HG02623 (cell line): ENCODE results near the gene SEC24C.
"Not testable (repeated sequence)": the region's sequence is repeated elsewhere in the genome, so short reads cannot be mapped to it uniquely, and the experiment has no call there.

ENCODE experiments used
- ATAC-seq: cut with Tn5 transposase; IDR thresholded peaks from one replicate; pipeline ENCODE4 v1.9.1; 2021; ENCODE audit warnings: moderate library complexity; ENCODE audit not compliant: unreplicated experiment

SEC24C gene

DNA sequence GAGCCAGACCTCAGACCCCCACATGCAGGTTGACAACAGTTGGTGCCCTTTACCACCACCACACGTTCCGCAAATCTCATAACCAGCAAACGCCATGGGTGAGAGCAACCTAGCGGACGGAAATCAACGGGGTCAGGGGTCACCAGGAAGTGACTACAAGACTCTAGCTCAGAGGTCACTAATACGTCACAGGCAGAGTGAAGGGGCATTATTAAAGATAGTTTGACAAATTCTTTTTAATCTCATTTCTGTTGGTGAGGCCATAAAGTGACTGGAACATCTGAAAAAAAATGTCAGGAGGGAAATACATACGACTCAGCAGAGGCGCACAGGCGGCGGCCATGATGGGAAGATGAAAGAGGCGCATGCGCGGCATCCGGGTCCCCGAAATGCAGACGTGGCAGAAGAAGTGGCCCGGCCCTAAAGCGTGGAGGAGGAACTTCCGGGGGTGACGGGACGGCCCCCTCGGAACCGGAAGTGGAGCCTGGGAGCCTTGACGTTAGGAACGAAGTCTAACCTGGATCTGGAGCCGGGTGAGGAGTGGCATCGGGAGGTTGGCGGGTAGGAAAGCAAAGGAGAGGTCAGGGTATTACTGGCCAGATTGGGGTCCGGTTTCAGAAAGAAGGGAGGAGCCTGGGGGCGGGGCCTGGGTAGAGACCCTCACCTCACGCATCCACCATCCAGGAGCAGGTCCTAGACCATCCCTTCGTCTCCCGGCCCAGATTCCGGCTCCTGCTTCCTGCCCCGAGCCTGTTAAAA is at the start of gene SEC24C:
TSS of gene SEC24C (plus strand) at position 468 of the 759 bp plus-strand sequence. CDS start 2,461 bp downstream, outside the sequence.
- ATAC-seq, result peak; percentile 86

- ATAC-seq, result not testable (repeated sequence)
Observed at GRCh38 chr10:73695302-73695701, 48.9 kb upstream of the SEC24C start.

GRCh38 chr10:73697675-73698159 is 46.5 kb upstream of the SEC24C start, which contains the start of gene AGAP5:
Gene AGAP5 (minus strand): TSS chr10:73698109. CDS start chr10:73697755, 354 bp downstream.
- not testable (repeated sequence) for ATAC-seq

GRCh38 chr10:73698819-73699218 is 45.4 kb upstream of the SEC24C start:
- not testable (repeated sequence) for ATAC-seq

DNA sequence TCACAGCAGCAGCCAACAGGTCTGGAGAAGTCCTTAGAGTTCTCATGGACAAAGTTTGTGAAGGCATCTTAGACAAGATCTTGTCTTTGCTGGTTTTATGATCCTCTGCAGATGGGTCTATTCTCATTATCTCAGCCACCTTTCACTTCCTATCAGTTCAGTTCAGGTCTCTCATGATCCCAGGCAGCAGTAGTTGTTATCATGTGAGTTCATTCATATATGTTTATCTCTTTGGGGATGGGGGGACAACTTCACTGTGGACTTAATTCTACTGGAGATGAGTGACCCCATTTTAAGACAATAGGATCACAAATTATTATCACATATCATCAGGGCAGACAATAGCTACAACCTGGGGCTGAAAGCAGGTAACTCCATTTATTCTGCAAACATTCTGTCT is 40.2 kb upstream of the SEC24C start:
- not testable (repeated sequence) for ATAC-seq

DNA sequence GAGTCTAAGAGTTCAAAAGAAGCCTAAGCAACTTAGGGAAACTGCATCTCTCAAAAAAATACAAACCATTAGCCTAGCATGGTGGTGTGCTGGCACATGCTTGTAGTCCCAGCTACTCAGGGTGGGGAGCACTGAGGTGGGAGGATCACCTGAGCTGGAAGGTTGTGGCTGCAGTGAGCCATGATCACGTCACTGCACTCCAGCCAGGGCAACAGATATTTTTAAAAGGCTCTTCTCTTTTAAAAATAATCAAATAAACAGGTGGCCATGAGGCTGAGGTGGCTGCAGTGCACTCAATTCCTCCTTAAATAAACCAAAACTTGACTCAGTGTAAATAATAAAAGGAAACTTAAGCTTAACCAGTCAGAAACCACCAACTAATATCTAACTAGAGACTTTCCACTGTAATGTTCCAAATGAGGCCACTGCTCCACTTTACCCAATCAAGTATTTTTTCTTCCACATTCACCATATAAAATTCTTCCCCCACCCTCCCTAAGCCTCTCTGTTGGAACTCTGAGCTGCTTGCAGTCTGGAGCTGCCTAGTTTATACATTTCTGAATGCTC is 38.6 kb upstream of the SEC24C start:
- ATAC-seq, result not testable (repeated sequence)

GRCh38 chr10:73706488-73706887 is 37.7 kb upstream of the SEC24C start:
- not testable (repeated sequence) for ATAC-seq

DNA sequence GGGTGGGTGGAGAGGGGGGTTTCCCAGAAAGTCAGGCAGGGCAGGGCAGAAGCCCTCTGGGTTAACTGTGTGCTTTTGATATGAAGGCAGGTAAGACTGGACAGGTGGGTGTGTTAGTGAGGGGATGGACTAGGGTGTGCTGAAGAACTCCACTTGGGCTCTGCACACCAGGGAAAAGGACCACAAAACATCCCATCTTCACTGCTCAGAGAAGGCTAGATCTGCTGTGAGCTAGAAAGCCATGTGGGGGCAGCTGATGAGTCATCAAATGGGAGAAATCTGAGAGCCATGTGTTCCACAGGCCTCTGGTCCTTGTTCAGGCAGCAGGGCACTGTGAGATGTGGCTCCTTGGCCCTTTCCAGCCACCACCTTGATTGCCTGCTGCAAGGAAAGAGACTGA is 36.5 kb upstream of the SEC24C start:
- not testable (repeated sequence) for ATAC-seq

DNA sequence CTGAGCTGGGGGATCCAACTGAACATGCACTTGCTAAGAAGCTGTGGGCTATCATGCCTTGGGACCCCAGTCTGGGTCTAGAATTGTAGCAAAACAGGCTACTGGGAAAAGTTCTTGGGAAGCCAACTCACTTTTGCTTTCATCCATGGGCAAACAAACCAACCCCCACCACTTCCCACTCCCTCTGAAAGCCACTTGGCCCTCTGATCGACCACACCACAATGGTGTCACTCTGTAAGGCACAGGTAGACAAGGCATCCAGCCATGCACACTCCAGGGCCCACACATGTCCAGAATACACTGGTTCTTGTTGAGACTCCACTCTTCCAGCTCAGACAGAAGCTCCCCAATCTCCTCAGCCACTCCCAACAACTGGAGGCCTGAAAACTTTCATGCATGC is 36.0 kb upstream of the SEC24C start:
- ATAC-seq, result not testable (repeated sequence)

GRCh38 chr10:73711683-73712082 is 32.5 kb upstream of the SEC24C start:
- not testable (repeated sequence) for ATAC-seq

DNA sequence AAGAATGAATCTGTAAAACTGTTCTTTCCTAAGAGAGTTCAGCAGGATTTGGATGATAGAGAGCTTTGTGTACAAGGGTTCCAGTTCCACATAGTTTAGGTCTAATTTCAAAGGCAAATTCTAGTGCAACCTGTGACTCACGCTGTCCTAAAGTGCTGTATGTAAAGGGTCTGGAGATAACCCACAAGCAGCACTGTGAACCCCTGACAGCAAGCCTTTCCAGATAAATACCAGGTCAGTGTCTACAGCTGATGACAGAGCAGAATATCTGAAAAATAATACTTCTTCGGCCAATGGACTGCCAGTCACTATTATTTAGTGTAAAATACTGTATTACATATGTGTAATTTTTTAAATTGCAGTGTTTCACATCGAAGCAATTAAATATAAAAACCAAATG is 30.3 kb upstream of the SEC24C start:
- ATAC-seq, result not testable (repeated sequence)

DNA sequence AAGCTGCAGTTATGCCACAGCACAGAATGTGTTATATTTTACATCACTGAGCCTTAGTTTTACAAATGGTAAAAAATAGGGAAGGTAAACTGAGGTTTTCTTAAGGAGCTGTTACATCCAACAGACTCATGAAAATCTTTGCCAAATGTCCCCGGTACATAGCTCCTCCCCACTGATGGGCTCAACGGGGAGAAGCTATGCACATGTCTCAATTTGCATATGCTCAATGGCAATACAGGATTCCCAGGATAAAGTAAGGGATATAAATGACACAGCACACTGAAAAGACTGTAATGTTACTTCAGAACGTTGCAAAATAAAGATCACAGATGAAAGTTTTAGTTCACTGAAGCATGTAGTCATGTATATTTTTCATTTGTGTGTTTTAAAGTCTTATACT is 29.7 kb upstream of the SEC24C start:
- not testable (repeated sequence) for ATAC-seq

- not testable (repeated sequence) for ATAC-seq
Observed at GRCh38 chr10:73715179-73716156, 28.7 kb upstream of the SEC24C start.

DNA sequence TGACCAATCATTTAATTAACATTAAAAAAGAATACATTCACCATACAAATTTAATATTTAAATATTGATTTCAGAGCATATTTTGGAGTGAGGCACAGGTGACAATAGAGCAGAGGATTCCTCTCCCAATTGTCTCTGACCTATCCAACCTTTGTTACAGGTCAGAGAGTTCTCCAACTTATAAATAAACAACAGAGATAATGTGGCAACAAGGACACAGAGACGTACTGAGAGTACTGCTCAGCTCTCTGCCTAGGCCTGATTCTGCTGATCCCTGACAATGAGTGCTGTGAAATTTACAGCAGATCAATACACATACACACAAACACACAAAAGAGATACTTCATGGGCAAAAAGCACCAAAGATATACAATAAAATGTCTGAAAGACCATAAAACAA is 27.9 kb upstream of the SEC24C start:
- ATAC-seq, result no peak

DNA sequence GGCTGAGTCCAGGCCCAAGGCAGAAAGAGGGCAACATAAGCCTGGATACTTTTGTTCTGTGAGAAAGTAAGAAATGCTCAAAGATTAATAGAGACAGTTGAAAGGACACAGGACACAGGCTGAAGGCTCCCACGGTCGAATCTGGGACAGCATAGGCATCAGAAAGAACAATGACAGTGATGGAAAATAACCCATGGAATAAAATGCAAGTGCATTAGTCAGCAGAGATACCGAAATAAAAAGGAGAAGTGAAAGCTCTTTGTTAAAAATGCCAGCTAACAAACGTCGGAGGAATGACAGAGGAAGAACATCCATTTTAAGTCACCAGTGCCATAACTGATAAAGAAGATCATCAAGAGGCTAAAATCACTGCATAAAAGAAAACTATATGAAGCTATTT is 26.6 kb upstream of the SEC24C start:
- no peak for ATAC-seq

DNA sequence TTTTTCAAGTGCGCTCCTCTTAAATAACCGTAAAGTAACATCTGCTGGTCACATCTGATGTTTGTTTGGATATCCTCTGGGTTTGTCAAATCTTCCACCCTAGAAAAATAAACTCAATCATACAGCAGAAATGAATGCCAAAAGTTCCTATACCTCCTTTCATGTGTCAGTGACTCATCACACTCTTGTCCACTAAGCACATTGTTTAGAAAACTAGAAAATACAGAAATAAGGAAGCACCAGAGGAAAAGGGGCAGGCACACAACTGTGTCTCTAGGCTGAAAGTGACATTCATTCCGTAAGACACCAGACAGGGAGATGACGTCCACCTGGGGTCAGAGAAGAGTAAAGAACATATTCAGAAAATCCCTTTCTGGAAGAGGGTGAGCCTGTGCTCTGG is 23.6 kb upstream of the SEC24C start:
- not testable (repeated sequence) for ATAC-seq

- no peak for ATAC-seq
Observed at GRCh38 chr10:73723516-73723915, 20.7 kb upstream of the SEC24C start.

- ATAC-seq, result not testable (repeated sequence)
Observed at GRCh38 chr10:73729781-73730152, 14.4 kb upstream of the SEC24C start.

DNA sequence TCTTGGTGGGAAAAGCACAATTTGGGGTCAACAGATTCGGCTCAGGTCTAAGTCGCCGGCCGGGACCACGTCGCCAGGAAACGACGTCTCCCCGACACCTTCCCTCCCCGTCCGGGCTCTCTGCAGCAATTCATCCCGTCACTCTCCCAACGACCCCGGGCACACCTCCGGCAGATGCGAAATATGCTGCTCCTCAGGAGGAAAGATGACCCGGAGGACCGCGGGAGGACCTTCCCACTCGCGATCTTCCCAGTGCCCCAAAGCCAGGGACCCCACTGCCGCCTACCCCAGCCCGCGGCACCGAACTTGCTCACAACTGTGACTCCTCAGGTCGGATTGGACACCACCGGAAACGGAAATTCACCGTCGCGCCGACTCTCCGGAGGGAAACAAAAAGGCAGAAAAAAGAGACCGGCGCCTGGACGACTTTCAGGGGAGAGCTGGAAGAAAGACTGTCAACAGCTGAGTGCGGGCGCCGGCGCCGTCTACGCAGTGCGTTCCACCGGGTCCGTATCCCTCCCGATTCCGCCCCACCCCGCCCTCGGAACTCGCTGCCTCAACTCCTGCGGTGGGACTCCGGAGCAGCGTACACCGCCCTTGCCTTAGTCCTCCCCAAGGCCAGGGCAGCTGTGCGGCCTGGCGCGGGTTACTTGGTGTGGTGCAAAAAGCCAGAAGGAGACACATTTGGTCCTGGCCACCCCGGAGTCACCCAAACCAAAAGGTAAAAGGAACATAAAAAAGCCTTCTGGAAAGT is 13.8 kb upstream of the SEC24C start:
- peak; percentile 90 for ATAC-seq
